Skeletal muscle tissue (tissue), 4 donors: ENCODE measurements around the gene DDX5. TPM values are rescaled to one million over a fixed set of nuclear protein-coding genes. Genes with fewer than 3 reads are reported as not detected.

Experiments
- H3K27ac ChIP-seq: one replicate; pipeline ENCODE4 v1.7.0; 2013; ENCODE audit warnings: mild to moderate bottlenecking, low read depth, low read length, inconsistent platforms
- H3K27me3 ChIP-seq, 3 donors: one replicate each; pipeline ENCODE4 v1.7.0; 2013; ENCODE audit warnings: low read length in 3 of 3; ENCODE audit not compliant: control insufficient read depth in 3 of 3, insufficient read depth in 3 of 3
- H3K36me3 ChIP-seq, 3 donors: one replicate each; pipeline ENCODE4 v1.7.0; 2013; ENCODE audit warnings: low read length in 3 of 3; ENCODE audit not compliant: control insufficient read depth in 3 of 3, insufficient read depth in 3 of 3
- H3K4me1 ChIP-seq, 3 donors: one replicate each; pipeline ENCODE4 v1.7.0; 2013; ENCODE audit warnings: low read length in 3 of 3, mild to moderate bottlenecking in 3 of 3; ENCODE audit not compliant: control insufficient read depth in 3 of 3, insufficient read depth in 3 of 3
- H3K4me3 ChIP-seq, 3 donors: one replicate each; pipeline ENCODE4 v1.7.0; 2013; ENCODE audit warnings: low read length in 3 of 3
- H3K9ac ChIP-seq, 3 donors: one replicate each; pipeline ENCODE4 v1.7.0; 2013; ENCODE audit warnings: low read length in 3 of 3, mild to moderate bottlenecking in 3 of 3, moderate library complexity in 2 of 3, low read depth in 1 of 3
- H3K9me3 ChIP-seq, 3 donors: one replicate each; pipeline ENCODE4 v1.7.0; 2013; ENCODE audit warnings: low read length in 3 of 3; ENCODE audit not compliant: control insufficient read depth in 3 of 3
- total RNA-seq: library from RNA; depleted of rRNA; stranded (reverse); fragments of >200 nt; gene quantifications from one replicate; pipeline ENCODE4 v1.2.3, GENCODE V29; 2014
- donor health status: Osteomylitis.

Gene DDX5
- 259 TPM for total RNA-seq

DNA sequence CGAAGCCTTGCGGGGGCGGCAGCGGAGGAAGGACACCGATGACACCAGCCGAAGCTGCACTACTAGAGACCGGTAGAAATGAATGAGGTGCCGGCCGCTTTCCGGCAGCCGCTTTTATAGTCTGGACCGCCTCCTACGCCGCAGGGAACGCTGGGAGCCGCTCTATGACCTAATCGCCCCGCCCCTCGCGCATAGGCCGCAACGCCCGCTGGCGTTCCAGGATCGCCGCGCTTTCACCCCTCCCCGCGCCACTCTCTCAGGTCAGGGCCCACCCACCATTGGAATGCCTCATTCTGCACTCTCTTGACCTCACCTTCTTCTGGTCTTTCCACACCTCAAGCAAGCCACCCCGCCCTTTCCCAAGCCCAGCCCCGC, at the start of gene DDX5:
TSS of gene DDX5 (minus strand) at position 89 of the 375 bp plus-strand sequence. CDS start 170 bp downstream, outside the sequence.
- Histone ChIP-seq H3K36me3 (peaks cover 42 to 49% (median 45%) of the 10 kb centered on the region in 3 donors), H3K4me1 (peaks cover 31 to 40% (median 38%) of the 10 kb centered on the region in 3 donors)

DNA sequence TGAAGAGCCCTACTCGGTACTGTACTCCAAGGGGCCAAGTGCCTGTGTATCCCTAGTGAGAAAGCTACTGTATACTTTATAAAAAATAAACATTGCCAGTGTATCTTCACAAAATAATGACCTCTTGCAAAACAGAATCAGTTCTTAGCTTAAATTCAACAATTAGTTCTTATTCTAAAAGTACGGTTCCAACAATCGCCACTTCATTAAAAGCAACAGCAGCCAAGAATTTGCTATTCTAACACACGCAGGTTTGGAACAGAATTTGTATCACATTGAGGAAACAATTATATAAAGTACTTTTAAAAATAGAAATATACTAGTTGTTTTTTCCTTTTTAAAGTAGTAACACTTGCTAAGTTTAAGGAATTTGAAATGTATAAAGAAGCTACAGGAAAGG, 49.2 kb upstream of the DDX5 start:
- no peak overlapping the region for H3K27ac ChIP-seq
- peaks cover 6 to 24% (median 7%) of the 10 kb centered on the region in 3 donors for H3K36me3 ChIP-seq
- H3K9me3 ChIP-seq: no peaks in the 10 kb centered on the region
- H3K27me3 ChIP-seq: no peaks in the 10 kb centered on the region
- no peaks in the 10 kb centered on the region for H3K4me1 ChIP-seq
- H3K4me3 ChIP-seq: no peak overlapping the region
- H3K9ac ChIP-seq: no peak overlapping the region

More for the DNA sequence above, at the start of gene DDX5:
- Histone ChIP-seq H3K9ac (peak within 1 kb of the TSS; percentile 100), H3K4me3 (peak within 1 kb of the TSS; percentile 91 to 98 (median 93)), H3K27me3 (no peaks in the 10 kb centered on the region), H3K9me3 (no peaks in the 10 kb centered on the region), H3K27ac (peak within 1 kb of the TSS; percentile 100)

DNA sequence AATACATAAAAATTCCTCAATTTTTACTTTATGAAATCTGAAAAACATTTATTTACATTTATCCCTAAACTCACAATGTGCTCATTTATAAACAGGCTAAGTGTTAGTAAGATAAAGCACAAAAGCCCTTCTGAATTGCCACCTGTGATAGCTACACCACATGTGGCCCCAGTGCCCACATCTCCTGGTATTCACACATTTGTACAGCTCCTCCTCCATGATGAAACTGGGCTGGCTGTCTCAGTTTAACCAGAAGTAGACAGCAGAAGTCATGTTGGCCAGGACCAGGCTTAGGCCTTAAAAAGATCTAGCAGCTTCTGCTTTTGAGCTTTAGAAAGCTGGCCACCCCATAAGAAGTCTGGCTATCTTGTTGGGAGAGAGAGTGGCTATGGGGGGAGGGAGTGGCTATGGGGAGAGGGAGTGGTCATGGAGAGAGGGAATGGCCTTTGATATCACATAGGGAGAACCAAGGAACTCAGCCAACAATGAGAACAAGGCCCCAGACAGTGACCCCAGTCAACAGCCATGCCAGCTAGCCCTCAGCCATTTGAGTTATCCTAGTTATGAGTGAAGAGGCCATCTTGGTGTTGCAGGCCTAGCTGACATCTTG, 48.0 kb upstream of the DDX5 start:
- Histone ChIP-seq H3K27ac (no peak overlapping the region), H3K9ac (no peak overlapping the region), H3K9me3 (no peaks in the 10 kb centered on the region), H3K36me3 (peaks cover 7 to 30% (median 11%) of the 10 kb centered on the region in 3 donors), H3K4me3 (no peak overlapping the region), H3K4me1 (no peaks in the 10 kb centered on the region), H3K27me3 (no peaks in the 10 kb centered on the region)

- peaks cover 7 to 41% (median 23%) of the 10 kb centered on the region in 3 donors for H3K36me3 ChIP-seq
- H3K9ac ChIP-seq: no peak overlapping the region
- no peaks in the 10 kb centered on the region for H3K27me3 ChIP-seq
- H3K4me3 ChIP-seq: no peak overlapping the region
- no peaks in the 10 kb centered on the region for H3K4me1 ChIP-seq
- no peak overlapping the region for H3K27ac ChIP-seq
- H3K9me3 ChIP-seq: no peaks in the 10 kb centered on the region
Measured at GRCh38 chr17:64551461-64551860, 45.4 kb upstream of the DDX5 start.

DNA sequence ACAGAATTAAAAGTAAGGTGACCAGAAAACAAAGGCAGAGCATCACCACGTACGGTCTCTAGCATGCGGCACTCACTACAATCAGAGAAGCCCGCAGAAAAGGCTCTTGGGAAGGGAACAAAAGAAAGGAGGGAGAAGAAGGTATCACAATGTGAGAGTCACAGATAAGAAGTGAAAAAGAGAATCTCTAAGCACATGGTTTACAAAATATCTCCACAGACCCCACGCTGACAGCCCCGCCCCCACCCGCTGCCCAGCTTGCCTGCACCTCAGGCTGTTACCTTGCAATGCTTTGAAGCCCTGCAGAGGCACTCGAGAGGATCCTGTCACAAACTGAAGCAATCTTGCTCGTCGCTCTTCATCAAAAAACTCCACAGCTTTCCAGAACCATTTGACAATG, 41.2 kb upstream of the DDX5 start:
- H3K27ac ChIP-seq: no peak overlapping the region
- H3K4me3 ChIP-seq: no peak overlapping the region
- H3K4me1 ChIP-seq: no peaks in the 10 kb centered on the region
- no peaks in the 10 kb centered on the region for H3K9me3 ChIP-seq
- H3K36me3 ChIP-seq: peaks cover 3 to 39% (median 25%) of the 10 kb centered on the region in 3 donors
- H3K27me3 ChIP-seq: no peaks in the 10 kb centered on the region
- no peak overlapping the region for H3K9ac ChIP-seq

DNA sequence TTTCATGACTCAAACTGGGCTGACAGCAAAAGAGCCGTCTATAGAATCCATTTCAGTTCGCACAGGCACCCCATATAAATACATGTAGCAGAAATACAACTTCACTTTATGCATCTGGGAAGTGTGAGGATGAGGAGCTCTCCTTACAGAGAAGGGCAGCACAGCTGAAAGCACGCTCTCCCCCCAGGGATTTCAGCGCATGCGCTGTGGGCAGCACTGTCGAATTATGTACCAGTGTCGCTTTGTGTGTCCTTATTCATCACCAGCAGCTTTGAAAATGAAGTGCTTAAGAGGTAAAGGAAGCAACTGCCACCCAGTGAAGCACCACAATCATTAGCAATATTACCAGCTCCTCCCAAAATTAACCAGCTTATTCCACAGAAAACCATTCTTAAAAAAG, 40.6 kb upstream of the DDX5 start:
- Histone ChIP-seq H3K27me3 (no peaks in the 10 kb centered on the region), H3K36me3 (peaks cover 5 to 45% (median 25%) of the 10 kb centered on the region in 3 donors), H3K4me3 (no peak overlapping the region), H3K9ac (no peak overlapping the region), H3K27ac (no peak overlapping the region), H3K9me3 (no peaks in the 10 kb centered on the region), H3K4me1 (no peaks in the 10 kb centered on the region)

DNA sequence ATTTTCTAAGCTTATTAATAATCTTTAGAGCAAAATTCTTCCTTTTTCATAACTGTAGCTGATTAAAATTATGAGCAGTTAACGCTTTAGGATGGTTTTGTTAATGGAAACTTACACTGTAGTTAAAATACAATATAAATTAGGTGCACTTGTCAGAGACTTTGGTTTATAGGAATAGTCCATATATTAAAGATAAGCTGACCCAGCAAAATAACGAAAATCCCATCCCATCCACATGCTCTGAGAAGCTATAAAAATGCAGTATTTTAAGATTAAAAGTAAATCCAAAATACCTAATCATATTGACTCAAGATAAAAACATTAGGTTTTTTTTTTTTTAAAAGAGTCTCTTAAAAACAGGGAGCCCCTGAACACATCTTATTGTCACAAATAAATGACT, 38.7 kb upstream of the DDX5 start:
- no peak overlapping the region for H3K27ac ChIP-seq
- no peaks in the 10 kb centered on the region for H3K27me3 ChIP-seq
- no peaks in the 10 kb centered on the region for H3K4me1 ChIP-seq
- H3K9me3 ChIP-seq: no peaks in the 10 kb centered on the region
- no peak overlapping the region for H3K4me3 ChIP-seq
- no peak overlapping the region for H3K9ac ChIP-seq
- H3K36me3 ChIP-seq: peaks cover 3 to 47% (median 28%) of the 10 kb centered on the region in 3 donors

GRCh38 chr17:64540118-64540776, 34.2 kb upstream of the DDX5 start:
- H3K4me3 ChIP-seq: no peak overlapping the region
- peaks cover 30 to 56% (median 48%) of the 10 kb centered on the region in 3 donors for H3K36me3 ChIP-seq
- no peak overlapping the region for H3K9ac ChIP-seq
- H3K27me3 ChIP-seq: no peaks in the 10 kb centered on the region
- no peaks in the 10 kb centered on the region for H3K9me3 ChIP-seq
- no peaks in the 10 kb centered on the region for H3K4me1 ChIP-seq
- H3K27ac ChIP-seq: no peak overlapping the region

GRCh38 chr17:64538508-64539130, 32.5 kb upstream of the DDX5 start:
- Histone ChIP-seq H3K27ac (no peak overlapping the region), H3K9me3 (no peaks in the 10 kb centered on the region), H3K36me3 (peaks cover 42 to 69% (median 65%) of the 10 kb centered on the region in 3 donors), H3K4me3 (no peak overlapping the region), H3K27me3 (no peaks in the 10 kb centered on the region), H3K4me1 (no peaks in the 10 kb centered on the region), H3K9ac (no peak overlapping the region)

- H3K27ac ChIP-seq: no peak overlapping the region
- peaks cover 51 to 76% (median 74%) of the 10 kb centered on the region in 3 donors for H3K36me3 ChIP-seq
Measured at GRCh38 chr17:64537488-64537887, 31.4 kb upstream of the DDX5 start.

More at GRCh38 chr17:64537488-64537887, 31.4 kb upstream of the DDX5 start:
- Histone ChIP-seq H3K4me3 (no peak overlapping the region), H3K4me1 (no peaks in the 10 kb centered on the region), H3K9ac (no peak overlapping the region), H3K9me3 (no peaks in the 10 kb centered on the region), H3K27me3 (no peaks in the 10 kb centered on the region)
